GM23338 (cell line): Measurements from ENCODE around the gene PPP1R3F. TPM values are rescaled to one million over a fixed set of nuclear protein-coding genes. Genes with fewer than 3 reads are reported as not detected.

Experiments
- ATAC-seq: fragments of 200-7000 bp; cut with Tn5 transposase; 3 replicates; pipeline ENCODE4 v1.9.1; 2020
- DNase-seq: peaks from one replicate; pipeline ENCODE4 v3.0.0-alpha.2; 2015; ENCODE audit warnings: low spot score
- H2AFZ ChIP-seq: fragments of 200-600 bp; sonication (generic); 2 replicates; pipeline ENCODE4 v1.8.0; 2016; ENCODE audit warnings: antibody characterized with exemption, mild to moderate bottlenecking, moderate library complexity
- H3F3A ChIP-seq: fragments of 200-600 bp; sonication (generic); replicated peaks from 2 replicates; pipeline ENCODE4 v1.8.0; 2017; ENCODE audit warnings: antibody characterized with exemption, mixed run types, low read depth
- H3K27ac ChIP-seq: fragments of 200-600 bp; sonication (generic); 2 replicates; pipeline ENCODE4 v1.6.1; 2016; ENCODE audit warnings: low read depth
- H3K27me3 ChIP-seq: fragments of 200-600 bp; sonication (generic); 2 replicates; pipeline ENCODE4 v1.8.0; 2016; ENCODE audit warnings: mild to moderate bottlenecking, mixed run types, moderate library complexity; ENCODE audit not compliant: insufficient read depth
- H3K36me3 ChIP-seq: fragments of 200-600 bp; sonication (generic); 2 replicates; pipeline ENCODE4 v1.8.0; 2016; ENCODE audit warnings: mild to moderate bottlenecking; ENCODE audit not compliant: insufficient read depth
- H3K4me1 ChIP-seq: fragments of 200-600 bp; sonication (generic); 2 replicates; pipeline ENCODE4 v1.8.0; 2016; ENCODE audit warnings: mild to moderate bottlenecking, moderate library complexity; ENCODE audit not compliant: insufficient read depth
- H3K4me2 ChIP-seq: fragments of 200-600 bp; sonication (generic); 2 replicates; pipeline ENCODE4 v1.7.1; 2017; ENCODE audit warnings: mixed run types
- H3K4me3 ChIP-seq: fragments of 200-600 bp; sonication (generic); 2 replicates; pipeline ENCODE4 v1.6.1; 2016; ENCODE audit warnings: mixed run types
- H3K79me2 ChIP-seq: fragments of 200-600 bp; sonication (generic); replicated peaks from 2 replicates; pipeline ENCODE4 v1.8.0; 2017; ENCODE audit warnings: mild to moderate bottlenecking; ENCODE audit not compliant: insufficient read depth
- H3K9me2 ChIP-seq: fragments of 200-600 bp; sonication (generic); 2 replicates; pipeline ENCODE4 v1.8.0; 2017; ENCODE audit not compliant: insufficient read depth
- H4K20me1 ChIP-seq: fragments of 200-600 bp; sonication (generic); replicated peaks from 2 replicates; pipeline ENCODE4 v1.8.0; 2017; ENCODE audit warnings: mild to moderate bottlenecking; ENCODE audit not compliant: insufficient read depth
- H3K27ac Mint-ChIP-seq: 2 replicates; pipeline ENCODE4 v1.8.0; 2020; ENCODE audit warnings: inconsistent platforms, mild to moderate bottlenecking, moderate library complexity, mixed read lengths
- H3K27me3 Mint-ChIP-seq: 3 replicates; pipeline ENCODE4 v1.8.0; 2022; ENCODE audit warnings: low read depth, mild to moderate bottlenecking, moderate library complexity, mixed read lengths, inconsistent platforms; ENCODE audit not compliant: insufficient read depth, poor library complexity
- H3K36me3 Mint-ChIP-seq: 3 replicates; pipeline ENCODE4 v1.8.0; 2021; ENCODE audit warnings: low read depth, mild to moderate bottlenecking, inconsistent platforms, moderate library complexity, mixed read lengths
- H3K4me1 Mint-ChIP-seq: 3 replicates; pipeline ENCODE4 v1.8.0; 2020; ENCODE audit warnings: mild to moderate bottlenecking, inconsistent platforms, mixed read lengths
- H3K4me3 Mint-ChIP-seq: 3 replicates; pipeline ENCODE4 v1.8.0; 2021; ENCODE audit warnings: moderate library complexity, mild to moderate bottlenecking, inconsistent platforms, mixed read lengths
- H3K9me3 Mint-ChIP-seq: 3 replicates; pipeline ENCODE4 v1.8.0; 2020; ENCODE audit warnings: moderate library complexity, mild to moderate bottlenecking, inconsistent platforms, mixed read lengths
- JUNB ChIP-seq: IDR thresholded peaks from one replicate; pipeline ENCODE4 v1.6.1; 2016; ENCODE audit warnings: antibody characterized with exemption; ENCODE audit not compliant: unreplicated experiment
- NANOG ChIP-seq: IDR thresholded peaks from 2 replicates; pipeline ENCODE4 v1.6.1; 2016; ENCODE audit warnings: antibody characterized with exemption, borderline replicate concordance
- REST ChIP-seq: IDR thresholded peaks from one replicate; pipeline ENCODE4 v1.6.1; 2018; ENCODE audit warnings: antibody characterized with exemption; ENCODE audit not compliant: unreplicated experiment
- STAT1 ChIP-seq: IDR thresholded peaks from one replicate; pipeline ENCODE4 v1.6.1; 2016; ENCODE audit warnings: antibody characterized with exemption; ENCODE audit not compliant: unreplicated experiment
- ZNF114 ChIP-seq: fragments of 250-450 bp; sonication (Bioruptor Pico); IDR thresholded peaks from 2 replicates; pipeline ENCODE4 v1.5.0; 2020; ENCODE audit warnings: mild to moderate bottlenecking, moderate library complexity
- ZNF462 ChIP-seq: fragments of 250-450 bp; sonication (Bioruptor Pico); IDR thresholded peaks from 2 replicates; pipeline ENCODE4 v1.5.0; 2020; ENCODE audit warnings: mild to moderate bottlenecking, moderate library complexity
- polyA plus RNA-seq: library from polyadenylated mRNA; unstranded; fragments of >200 nt; fragmentation: Nextera tagmentation; extraction: Ambion mirVana; gene quantifications from 2 replicates; pipeline ENCODE4 v1.2.1, GENCODE V29; 2016
- total RNA-seq: library from RNA; depleted of rRNA; stranded (reverse); fragments of >200 nt; shearing (Covaris generic); gene quantifications from 2 replicates; pipeline ENCODE4 v1.2.3, GENCODE V29; 2014
- TF ChIP-seq, protein P1 (sequence below), 2 experiments: fragments of 200-600 bp in 1 of 2; sonication (generic) in 1 of 2; conservative IDR thresholded peaks; 2 replicates each; pipeline versions ENCODE4 v1.5.1 to v1.6.1; 2016 to 2017; ENCODE audit warnings: antibody characterized with exemption in 2 of 2, low read depth in 2 of 2, mild to moderate bottlenecking in 2 of 2, moderate library complexity in 1 of 2
- TF ChIP-seq, protein P2 (sequence below): IDR thresholded peaks from 2 replicates; pipeline ENCODE4 v1.6.1; 2016; ENCODE audit warnings: antibody characterized with exemption

PPP1R3F gene
- total and polyA plus RNA-seq, 2 experiments from 2014 or later = 3.1 to 11.3 TPM

DNA sequence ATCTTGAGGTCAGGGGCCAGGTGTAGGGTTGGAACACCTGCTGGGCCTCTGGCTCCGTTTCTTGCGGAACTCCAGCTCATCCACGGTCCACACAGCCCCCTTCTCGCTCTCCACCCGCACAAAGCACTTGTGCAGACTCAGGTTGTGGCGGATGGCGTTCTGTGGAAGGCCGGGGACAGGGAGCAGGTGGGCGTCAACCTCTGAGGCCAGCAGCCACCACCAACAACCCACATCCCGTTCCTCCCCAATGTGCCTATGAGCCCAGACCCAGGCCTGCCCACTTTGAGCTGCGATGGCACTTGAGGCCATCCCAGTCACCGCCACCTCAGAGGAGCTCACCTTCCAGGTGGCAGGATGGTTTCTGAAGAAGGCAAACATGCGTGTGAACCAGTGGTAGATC, 18.3 kb upstream of the PPP1R3F start (continued):
- TF ChIP-seq, protein P1, sequence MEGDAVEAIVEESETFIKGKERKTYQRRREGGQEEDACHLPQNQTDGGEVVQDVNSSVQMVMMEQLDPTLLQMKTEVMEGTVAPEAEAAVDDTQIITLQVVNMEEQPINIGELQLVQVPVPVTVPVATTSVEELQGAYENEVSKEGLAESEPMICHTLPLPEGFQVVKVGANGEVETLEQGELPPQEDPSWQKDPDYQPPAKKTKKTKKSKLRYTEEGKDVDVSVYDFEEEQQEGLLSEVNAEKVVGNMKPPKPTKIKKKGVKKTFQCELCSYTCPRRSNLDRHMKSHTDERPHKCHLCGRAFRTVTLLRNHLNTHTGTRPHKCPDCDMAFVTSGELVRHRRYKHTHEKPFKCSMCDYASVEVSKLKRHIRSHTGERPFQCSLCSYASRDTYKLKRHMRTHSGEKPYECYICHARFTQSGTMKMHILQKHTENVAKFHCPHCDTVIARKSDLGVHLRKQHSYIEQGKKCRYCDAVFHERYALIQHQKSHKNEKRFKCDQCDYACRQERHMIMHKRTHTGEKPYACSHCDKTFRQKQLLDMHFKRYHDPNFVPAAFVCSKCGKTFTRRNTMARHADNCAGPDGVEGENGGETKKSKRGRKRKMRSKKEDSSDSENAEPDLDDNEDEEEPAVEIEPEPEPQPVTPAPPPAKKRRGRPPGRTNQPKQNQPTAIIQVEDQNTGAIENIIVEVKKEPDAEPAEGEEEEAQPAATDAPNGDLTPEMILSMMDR (conservative IDR thresholded peaks at IDR 0.05; ENCODE audit: low read depth in 2 of 2) = no peak
- no peak for TF ChIP-seq ZNF462

GRCh38 chrX:49254639-49255038, 15.0 kb upstream of the PPP1R3F start:
- H3K27me3 Mint-ChIP-seq = peaks cover 2% of the 10 kb centered on the region
- Histone ChIP-seq H3K4me2 (no peak overlapping the region), H4K20me1 (no peaks in the 10 kb centered on the region), H3K36me3 (no peaks in the 10 kb centered on the region), H3K27me3 (no peaks in the 10 kb centered on the region), H3K79me2 (no peaks in the 10 kb centered on the region), H3F3A (no peaks in the 10 kb centered on the region), H3K9me2 (no peaks in the 10 kb centered on the region), H3K4me1 (no peaks in the 10 kb centered on the region), H3K27ac (no peak overlapping the region), H2AFZ (no peak overlapping the region), H3K4me3 (no peak overlapping the region)
- H3K27ac Mint-ChIP-seq = no peak overlapping the region
- H3K36me3 Mint-ChIP-seq = no peaks in the 10 kb centered on the region; the same call in 2 of the 3 replicates
- H3K4me3 Mint-ChIP-seq = no peak overlapping the region
- ATAC-seq = no peak
- peaks cover 4% of the 10 kb centered on the region; the same call in 2 of the 3 replicates for H3K4me1 Mint-ChIP-seq
- no peaks in the 10 kb centered on the region for H3K9me3 Mint-ChIP-seq
- DNase-seq = no peak
- TF ChIP-seq ZNF114 = no peak
- no peak for TF ChIP-seq REST
- TF ChIP-seq, protein P2, sequence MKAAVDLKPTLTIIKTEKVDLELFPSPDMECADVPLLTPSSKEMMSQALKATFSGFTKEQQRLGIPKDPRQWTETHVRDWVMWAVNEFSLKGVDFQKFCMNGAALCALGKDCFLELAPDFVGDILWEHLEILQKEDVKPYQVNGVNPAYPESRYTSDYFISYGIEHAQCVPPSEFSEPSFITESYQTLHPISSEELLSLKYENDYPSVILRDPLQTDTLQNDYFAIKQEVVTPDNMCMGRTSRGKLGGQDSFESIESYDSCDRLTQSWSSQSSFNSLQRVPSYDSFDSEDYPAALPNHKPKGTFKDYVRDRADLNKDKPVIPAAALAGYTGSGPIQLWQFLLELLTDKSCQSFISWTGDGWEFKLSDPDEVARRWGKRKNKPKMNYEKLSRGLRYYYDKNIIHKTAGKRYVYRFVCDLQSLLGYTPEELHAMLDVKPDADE = no peak
- no peak for TF ChIP-seq JUNB
- no peak for TF ChIP-seq STAT1
- no peak for TF ChIP-seq NANOG
- TF ChIP-seq, protein P1 (conservative IDR thresholded peaks at IDR 0.05; ENCODE audit: low read depth in 2 of 2) = no peak
